Peyer's patch (tissue), 4 donors: ENCODE measurements around the gene HOXA3.

Source experiments
- POLR2A ChIP-seq, 2 donors: fragments of 450-650 bp; IDR thresholded peaks; one replicate each; pipeline ENCODE4 v1.5.1; 2017; ENCODE audit warnings: antibody characterized with exemption in 2 of 2, mild to moderate bottlenecking in 2 of 2, moderate library complexity in 2 of 2
- TF ChIP-seq, protein P1 (sequence below), 6 experiments: fragments of 450-650 bp in 4 of 6; fragments of 200-600 bp in 2 of 6; sonication (generic) in 1 of 6; IDR thresholded peaks; one replicate each; pipeline ENCODE4 v1.5.1; 2017 to 2019; ENCODE audit warnings: antibody characterized with exemption in 6 of 6, mild to moderate bottlenecking in 3 of 6, moderate library complexity in 1 of 6

DNA sequence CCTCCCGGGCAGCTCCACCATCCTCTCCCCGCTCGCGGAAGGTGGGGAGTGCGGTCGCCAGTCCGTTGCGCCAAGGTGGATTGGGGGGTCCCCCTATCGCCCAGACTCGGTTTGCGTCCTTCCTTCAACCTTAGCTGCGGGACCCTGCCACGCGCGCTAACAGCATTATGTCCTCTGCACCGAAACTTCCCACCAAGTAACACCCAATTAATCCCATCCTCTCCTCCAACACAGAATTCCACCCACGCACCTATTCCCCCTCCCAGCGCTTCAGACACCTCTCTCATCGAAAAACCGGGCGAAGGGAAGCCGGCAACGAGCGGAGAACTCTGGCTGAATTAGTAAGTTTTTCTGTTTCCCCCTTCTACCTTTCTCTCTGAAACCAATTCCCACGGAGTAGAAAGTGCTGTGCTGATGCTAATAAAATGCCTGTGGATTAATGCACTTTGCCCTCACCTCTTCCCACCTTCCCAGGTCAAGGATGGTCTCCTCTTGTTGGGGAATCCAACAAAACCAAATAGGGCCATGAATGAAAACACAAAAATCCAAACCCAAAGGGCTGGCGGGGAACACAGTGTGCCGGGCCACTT lies 947 bp downstream of the HOXA3 start:
- TF ChIP-seq, protein P1, sequence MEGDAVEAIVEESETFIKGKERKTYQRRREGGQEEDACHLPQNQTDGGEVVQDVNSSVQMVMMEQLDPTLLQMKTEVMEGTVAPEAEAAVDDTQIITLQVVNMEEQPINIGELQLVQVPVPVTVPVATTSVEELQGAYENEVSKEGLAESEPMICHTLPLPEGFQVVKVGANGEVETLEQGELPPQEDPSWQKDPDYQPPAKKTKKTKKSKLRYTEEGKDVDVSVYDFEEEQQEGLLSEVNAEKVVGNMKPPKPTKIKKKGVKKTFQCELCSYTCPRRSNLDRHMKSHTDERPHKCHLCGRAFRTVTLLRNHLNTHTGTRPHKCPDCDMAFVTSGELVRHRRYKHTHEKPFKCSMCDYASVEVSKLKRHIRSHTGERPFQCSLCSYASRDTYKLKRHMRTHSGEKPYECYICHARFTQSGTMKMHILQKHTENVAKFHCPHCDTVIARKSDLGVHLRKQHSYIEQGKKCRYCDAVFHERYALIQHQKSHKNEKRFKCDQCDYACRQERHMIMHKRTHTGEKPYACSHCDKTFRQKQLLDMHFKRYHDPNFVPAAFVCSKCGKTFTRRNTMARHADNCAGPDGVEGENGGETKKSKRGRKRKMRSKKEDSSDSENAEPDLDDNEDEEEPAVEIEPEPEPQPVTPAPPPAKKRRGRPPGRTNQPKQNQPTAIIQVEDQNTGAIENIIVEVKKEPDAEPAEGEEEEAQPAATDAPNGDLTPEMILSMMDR (IDR thresholded peaks at IDR 0.05) = no peak
- TF ChIP-seq POLR2A (IDR thresholded peaks at IDR 0.05) = no peak
